GM18498 (cell line): ENCODE results near the gene CAGE1.

Experiments used
- ATAC-seq: cut with Tn5 transposase; IDR thresholded peaks from one replicate; pipeline ENCODE4 v1.9.1; 2021; ENCODE audit warnings: mild to moderate bottlenecking, moderate library complexity; ENCODE audit not compliant: unreplicated experiment

CAGE1 gene

DNA sequence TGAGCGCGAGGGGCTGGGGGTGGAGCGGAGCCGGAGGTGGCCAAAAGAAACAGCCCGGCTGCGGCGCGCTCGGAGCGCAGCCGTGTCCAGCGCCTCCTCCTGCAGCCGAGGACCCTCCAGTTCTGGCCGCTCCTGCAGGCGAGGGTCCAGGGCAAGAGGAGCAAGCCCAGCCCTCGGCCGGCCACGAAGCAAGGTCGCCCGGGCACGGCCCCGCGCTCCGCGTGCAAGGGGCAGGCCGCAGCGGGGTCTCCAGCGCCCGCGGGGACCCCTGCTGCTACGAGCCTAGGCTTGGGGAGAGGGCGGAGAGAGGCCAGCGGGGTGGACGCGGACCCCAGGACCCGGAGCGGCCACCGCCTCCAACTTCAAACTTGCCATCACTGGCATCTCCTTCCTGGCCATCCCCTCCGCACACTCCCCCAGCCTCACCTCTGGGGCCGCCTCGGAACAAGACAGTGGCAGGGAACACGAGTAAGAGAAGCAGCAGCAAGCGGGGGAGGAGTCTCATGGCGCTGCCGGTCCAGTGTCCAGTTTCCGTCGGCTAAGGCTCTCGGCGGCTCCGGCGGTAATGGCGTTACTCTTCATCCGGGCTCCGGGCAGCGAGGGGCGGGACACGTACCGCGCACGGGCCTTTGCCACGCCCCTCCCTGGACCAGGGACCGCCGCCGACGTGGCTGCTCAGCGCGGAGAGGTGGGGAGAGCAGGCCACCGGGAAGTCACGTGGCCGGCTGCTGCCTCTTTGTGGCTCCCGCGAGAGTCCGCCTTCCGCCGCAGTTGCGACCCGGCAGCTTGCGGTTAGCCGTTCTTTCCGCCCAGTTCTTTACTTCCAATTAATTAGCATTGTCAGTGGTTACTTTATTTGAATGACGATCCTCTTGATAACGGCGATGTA, 76.7 kb downstream of the CAGE1 start, which contains the start of gene SSR1:
Gene SSR1, minus strand, starts transcription at position 584 of the 889 bp plus-strand sequence. Its CDS starts 79 bp downstream, at position 505.
- peak; percentile 98 for ATAC-seq

DNA sequence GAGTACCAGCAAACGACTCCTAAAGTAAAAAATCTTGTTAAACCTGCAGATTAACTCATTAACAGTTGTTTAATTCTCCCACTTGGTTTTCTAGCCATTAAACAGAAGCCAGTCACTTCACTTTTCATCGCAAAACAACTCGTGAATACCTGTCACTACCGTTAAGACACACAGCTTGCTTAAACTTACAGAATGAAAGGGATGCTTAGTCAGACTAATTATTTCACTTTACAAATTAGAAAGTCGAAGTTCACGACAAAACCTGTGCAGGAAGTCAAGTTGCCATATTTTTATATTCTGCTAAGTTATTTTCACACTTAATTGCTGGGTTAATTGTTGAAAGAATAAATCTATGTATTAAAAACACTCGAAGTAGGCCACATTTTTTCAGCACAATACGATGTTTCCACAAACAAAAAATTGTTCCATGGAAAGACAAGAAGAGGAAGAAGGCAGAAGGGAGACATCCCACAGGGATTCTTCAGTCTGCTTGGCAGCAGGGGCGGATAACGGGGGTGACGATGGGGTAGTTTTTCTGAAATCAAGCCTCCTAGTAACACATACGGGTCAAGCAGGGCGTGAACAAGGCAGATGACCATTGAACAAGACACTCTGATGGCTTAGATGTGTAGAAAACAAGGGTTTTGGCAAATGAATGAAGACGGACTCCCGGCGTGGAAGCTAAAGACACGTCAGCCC, 77.5 kb downstream of the CAGE1 start:
- no peak for ATAC-seq

DNA sequence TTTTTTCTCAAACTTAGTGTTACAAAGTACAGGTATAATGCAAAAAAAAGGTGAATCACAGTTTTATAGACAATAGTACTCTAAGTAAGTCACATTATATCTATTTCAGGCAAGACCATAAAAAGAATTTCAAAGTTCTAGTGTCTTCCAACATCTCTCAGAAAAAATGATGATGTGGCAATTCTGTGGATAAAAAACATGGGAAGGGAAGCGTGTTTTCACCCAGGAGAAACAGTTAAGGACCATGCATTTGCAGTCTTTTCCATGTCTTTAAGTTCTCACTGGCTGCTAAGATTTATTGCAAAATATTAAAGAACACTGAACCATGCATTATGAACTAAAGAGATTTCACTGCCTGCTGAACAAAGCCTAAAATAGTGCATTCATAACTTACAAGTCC, 78.4 kb downstream of the CAGE1 start:
- no peak for ATAC-seq

DNA sequence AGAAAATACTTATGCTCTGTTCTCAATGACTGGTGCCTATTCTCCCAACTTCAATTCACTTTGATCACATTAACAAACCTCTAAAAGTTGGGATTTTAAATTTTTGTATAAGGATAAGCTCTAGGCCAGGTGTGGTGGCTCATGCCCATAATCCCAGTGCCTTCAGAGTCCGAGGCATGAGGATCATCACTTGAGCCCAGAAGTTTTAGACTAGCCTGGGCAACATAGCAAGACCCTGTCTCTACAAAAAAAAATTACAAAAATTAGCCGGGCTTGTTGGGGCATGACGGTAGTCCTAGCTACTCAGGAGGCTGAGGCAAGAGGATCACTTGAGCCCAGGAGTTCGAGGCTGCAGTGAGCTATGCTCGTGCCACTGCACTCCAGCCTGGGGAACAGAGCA, 80.5 kb downstream of the CAGE1 start:
- no peak for ATAC-seq

DNA sequence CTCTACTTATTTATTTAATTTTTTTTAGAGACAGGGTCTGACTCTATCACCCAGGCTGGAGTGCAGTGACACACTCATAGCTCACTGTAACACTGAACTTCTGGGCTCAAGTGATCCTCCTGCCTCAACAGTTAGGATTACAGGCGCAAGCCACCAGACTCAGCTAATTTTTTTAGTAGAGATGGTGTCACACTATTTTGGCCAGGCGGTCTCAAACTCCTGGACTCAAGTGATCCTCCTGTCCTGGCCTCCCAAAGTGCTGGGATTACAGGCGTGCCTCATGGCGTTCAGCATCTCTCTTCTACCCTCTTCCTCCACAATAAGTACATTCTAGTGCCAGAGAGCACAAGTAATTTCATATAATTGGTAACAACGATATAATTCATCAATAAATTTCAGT, 82.0 kb downstream of the CAGE1 start:
- ATAC-seq, result no peak

DNA sequence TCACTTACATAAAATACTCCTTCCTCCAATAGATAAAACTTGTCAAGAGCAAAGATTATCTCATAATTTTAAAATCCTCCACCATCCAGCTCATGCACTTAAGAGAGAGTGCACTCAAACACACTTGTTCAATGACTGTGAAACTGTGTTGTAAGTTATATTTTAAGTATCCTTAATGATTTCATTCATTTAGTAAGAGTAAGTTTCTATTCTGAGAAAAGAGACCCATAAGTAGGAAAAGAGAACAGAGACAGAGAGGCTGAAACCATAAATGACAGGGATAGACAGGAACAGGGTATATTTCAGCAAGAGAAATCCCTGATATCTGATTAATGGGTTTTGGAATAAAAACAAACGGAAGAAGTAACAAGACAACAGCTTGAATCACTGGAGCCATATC, 84.7 kb downstream of the CAGE1 start:
- ATAC-seq, result no peak

DNA sequence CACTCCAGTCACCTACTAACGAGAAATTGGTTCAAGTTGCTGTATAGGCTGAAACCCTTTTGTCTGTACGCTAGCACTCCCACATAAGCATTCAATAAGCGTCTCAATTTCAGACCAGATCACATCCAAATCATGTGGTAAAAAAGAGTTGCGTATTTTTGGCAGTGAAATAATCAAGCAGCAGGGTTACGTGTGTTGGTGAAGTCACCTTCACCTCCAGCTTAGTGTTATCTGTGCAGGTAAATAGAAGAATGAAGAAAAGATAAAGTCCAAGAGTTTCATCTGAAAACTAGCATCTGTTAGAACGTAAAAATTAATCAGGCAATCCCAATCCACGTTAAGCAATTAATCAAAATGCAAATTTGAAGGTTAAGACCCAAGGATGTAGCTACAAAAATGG, 87.8 kb downstream of the CAGE1 start:
- ATAC-seq, result no peak

DNA sequence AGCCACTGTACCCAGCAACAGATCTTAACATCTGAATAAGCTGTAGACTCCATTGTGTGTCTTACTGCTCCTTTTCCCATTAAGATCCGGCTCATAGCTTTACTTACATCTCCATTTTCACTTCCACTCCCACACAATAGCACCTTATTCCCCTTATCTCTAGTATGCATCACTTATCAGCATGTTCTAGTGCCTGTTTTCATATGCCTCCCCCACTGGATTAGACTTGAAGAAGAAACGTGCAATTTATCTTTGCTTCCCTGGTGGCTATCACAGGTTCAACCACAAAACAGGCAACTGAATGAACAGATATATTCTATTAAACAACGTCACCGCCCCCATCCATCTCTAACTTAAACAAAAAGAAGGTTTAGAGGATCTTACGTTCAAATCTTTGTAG, 88.6 kb downstream of the CAGE1 start:
- no peak for ATAC-seq

DNA sequence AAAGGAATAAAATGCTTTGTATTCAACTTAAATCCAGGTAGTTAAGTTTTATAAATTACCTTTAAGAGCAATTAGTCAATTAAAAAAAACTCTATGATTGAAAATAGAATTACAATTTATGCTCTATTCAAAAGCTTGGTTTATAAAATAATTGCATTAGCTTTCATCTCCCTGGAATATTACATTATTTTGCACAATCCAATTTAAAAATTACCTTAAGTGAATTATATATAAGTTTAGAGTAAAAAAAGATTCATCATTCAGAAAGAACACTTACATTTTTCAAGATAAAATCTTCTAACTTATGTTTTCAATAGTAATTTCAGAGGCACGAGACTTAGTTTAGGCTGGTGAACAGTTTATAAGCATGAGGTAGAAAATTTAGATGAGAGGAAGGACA, 91.4 kb downstream of the CAGE1 start:
- no peak for ATAC-seq

DNA sequence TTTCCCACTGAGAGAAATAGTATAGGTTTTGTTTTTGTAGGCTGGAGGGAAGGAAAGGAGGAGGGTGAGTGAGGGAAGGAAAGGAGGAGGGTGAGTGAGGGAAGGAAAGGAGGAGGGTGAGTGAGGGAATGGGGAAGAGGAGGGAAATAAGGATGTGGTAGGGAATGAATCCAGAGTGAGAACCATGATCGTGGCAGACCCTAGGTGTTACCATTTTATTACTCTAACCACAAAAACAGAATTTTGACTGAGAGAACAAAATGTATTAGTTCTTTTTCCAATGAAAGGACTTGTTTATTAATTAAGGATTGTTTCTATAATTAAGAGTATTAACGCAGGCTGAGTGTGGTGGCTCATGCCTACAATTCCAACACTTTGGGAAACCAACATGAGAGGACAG, 92.9 kb downstream of the CAGE1 start:
- ATAC-seq, result no peak

DNA sequence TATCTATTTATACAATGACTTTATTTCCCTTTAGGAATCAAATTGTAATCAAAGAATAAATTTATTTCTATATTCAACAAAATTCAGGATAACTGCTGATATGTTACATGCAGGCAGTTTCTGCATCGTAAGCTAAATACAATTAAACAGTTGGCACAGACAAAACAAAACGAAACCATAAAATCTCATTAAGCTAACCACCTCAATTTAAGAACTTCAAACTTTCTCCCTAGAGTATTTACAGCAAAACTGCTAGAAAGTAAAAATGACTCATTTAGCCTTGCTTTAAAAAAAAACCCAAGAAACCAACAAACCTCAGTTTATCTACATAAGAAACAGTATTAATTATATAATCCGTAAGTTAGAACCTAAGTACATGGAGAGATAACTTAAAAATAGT, 93.6 kb downstream of the CAGE1 start:
- no peak for ATAC-seq

DNA sequence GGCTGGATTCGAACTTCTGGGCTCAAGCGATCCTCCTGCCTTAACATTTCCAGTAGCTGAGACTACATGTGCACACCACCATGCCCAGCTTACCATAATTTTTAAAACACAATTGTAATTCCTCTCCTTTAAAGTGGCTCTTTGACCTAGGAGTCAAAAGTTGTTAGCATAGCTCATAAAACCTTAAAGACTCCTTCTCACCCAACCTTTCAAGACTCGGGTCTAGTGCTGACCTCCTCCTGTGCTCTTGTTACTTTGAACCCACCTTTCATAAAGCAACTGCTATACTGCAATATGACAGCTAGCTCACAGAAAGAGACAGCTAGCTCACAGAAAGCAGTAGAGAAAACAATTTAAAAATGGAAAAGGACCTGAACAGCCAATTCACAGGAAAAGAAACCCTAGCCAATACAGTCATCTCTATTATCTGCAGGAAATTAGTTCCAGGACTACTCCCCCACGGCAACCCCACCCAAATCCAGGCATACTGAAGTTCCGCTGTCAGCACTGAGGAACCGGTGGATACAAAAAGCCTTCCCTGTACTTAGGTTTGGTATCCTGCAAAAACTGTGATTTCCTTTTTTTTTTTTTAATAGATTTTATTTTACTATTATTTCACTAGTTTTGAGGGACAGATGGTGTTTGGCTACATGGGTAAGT, 96.8 kb downstream of the CAGE1 start:
- no peak for ATAC-seq

DNA sequence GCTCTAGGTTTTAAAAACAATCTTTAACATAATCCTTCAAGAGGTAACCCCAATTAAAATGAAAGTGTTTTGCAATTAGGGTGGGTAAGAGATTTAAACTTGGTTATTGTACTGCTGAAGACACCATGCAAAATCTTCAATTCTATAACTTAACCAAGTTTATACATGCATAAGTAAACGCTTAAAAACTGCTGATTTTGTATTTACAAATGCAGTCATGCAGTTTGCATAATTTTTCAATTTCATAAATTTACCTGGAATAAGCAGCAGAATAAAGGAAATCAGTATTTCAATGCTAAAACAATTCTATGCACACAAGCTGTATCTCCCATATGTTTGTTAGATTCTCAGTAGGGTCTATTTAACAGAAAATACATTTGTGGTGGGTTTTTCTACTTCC, 99.5 kb downstream of the CAGE1 start:
- no peak for ATAC-seq

DNA sequence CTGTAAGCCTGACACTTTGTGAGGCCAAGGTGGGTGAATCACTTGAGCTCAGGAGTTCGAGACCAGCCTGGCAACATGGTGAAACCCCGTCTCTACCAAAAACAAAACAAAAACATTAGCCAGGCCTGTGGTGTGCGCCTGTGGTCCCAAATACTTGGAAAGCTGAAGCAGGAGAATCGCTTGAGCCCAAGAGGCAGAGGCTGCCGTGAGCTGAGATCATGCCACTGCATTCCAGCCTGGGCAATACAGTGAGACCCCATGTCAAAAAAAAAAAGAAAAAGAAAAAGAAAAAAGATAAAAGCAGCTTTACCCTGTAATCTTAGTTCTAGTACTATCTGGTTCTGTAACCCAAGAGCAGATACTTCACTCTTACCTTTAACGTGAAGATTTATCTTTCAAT, 104.1 kb downstream of the CAGE1 start:
- no peak for ATAC-seq

DNA sequence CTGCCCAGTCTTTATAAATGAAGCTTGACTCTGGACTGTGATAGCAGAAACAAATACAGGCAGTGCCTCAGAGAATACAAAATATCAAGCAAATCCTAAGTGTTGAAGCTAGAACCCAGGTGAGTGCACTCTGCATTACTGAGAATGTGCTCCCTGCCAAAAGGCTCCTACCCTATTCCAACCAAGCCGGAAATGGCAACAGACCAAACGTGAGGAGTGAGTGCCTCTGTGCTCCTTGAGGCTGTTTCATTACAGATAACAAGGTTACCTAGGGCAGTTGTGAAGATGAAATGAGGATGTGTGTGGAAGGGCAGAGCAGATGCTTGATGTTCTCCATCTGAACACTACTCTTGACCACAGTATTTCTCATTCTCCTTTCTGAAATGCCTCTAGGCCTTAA, 105.9 kb downstream of the CAGE1 start:
- no peak for ATAC-seq

DNA sequence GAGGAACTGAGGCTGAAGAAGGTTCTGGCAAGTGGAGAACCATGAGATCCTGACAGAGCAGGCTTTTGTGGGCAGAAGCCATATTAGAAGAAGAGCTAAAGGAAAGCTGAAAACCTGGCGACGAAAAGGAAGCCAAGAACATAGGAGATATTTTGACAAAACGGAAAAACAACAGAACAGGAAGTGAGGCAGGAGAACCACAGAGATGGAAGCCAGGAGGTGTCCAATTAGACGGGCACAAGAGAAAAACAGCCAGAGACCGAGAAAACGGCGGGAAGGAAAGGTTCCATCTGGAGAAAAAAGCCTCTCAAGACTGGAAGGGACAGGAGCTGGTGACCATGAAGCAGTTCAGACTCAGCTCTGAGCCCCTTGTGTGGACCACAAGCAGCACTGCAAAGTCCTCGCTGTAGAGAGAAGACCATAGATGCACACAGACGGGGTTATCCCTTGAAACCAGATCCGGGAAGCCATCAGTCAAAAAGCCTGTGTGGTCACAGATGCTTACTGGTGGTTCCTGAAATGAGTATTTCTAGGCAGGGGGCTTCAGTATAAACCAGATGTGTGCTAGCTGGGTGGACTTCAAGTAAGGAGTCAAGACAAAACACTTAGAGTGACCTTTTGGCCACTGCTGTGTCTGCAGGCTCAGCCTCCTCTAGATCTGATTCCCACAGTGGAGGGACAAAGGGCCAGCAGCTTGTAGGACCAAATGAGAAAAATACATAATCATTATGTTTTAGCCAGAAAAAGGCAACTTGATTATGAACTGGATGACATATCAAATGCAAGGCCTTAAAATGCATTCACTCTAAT, 107.2 kb downstream of the CAGE1 start:
- ATAC-seq, result no peak
